ENCODE results near the gene GDF11.

The GDF11 gene

GRCh38 chr12:55715169-55715764, 27.7 kb upstream of the GDF11 start:
- H3K4me3 ChIP-seq (ENCODE audit: low read depth, low read length), result peak overlapping the region; percentile 63
- TF ChIP-seq, protein P1, sequence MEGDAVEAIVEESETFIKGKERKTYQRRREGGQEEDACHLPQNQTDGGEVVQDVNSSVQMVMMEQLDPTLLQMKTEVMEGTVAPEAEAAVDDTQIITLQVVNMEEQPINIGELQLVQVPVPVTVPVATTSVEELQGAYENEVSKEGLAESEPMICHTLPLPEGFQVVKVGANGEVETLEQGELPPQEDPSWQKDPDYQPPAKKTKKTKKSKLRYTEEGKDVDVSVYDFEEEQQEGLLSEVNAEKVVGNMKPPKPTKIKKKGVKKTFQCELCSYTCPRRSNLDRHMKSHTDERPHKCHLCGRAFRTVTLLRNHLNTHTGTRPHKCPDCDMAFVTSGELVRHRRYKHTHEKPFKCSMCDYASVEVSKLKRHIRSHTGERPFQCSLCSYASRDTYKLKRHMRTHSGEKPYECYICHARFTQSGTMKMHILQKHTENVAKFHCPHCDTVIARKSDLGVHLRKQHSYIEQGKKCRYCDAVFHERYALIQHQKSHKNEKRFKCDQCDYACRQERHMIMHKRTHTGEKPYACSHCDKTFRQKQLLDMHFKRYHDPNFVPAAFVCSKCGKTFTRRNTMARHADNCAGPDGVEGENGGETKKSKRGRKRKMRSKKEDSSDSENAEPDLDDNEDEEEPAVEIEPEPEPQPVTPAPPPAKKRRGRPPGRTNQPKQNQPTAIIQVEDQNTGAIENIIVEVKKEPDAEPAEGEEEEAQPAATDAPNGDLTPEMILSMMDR (IDR thresholded peaks at IDR 0.05; ENCODE audit: low read depth, low read length), result no peak
- DNase-seq (ENCODE audit: low read depth, low spot score), result no peak
- in situ Hi-C loops (cut with HindIII; ENCODE audit: low sequenced_read_pairs), result no loop called here

- peak within 1 kb of the TSS; percentile 63 for H3K4me3 ChIP-seq (ENCODE audit: low read depth, low read length)
- TF ChIP-seq, protein P1 (IDR thresholded peaks at IDR 0.05; ENCODE audit: low read depth, low read length), result no peak
- in situ Hi-C loops (cut with HindIII; ENCODE audit: low sequenced_read_pairs), result no loop called here
- peak; percentile 96 for DNase-seq (ENCODE audit: low read depth, low spot score)
Measured at GRCh38 chr12:55715833-55716581, 26.9 kb upstream of the GDF11 start, which contains the start of gene BLOC1S1. BLOC1S1 (plus strand) TSS chr12:55716046; CDS start chr12:55716052, 6 bp downstream.

DNA sequence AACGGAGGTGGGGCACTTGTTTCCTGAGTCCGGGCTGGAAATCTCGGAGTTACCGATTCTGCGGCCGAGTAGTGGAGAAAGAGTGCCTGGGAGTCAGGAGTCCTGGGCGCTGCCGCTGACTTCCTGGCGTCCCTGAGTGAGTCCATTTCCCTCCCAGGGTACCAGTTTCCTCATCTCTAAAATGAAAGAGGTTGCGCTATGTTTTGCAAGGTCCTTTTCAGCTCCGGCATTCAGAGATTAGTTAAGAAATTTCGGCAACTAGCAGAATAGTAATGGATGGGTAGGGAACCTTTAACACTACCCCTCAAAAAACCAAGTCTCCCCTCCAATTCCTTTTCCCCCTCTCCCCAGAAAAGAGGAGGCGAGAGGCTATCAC, 26.4 kb upstream of the GDF11 start:
- TF ChIP-seq, protein P1 (IDR thresholded peaks at IDR 0.05; ENCODE audit: low read depth, low read length), result no peak
- H3K4me3 ChIP-seq (ENCODE audit: low read depth, low read length), result peak overlapping the region; percentile 63
- in situ Hi-C loops (cut with HindIII; ENCODE audit: low sequenced_read_pairs), result no loop called here
- no peak for DNase-seq (ENCODE audit: low read depth, low spot score)

- peak; percentile 74 for DNase-seq (ENCODE audit: low read depth, low spot score)
- in situ Hi-C loops (cut with HindIII; ENCODE audit: low sequenced_read_pairs), result no loop called here
- TF ChIP-seq, protein P1 (IDR thresholded peaks at IDR 0.05; ENCODE audit: low read depth, low read length), result no peak
- peak overlapping the region; percentile 63 for H3K4me3 ChIP-seq (ENCODE audit: low read depth, low read length)
Measured at GRCh38 chr12:55717011-55718007, 25.6 kb upstream of the GDF11 start.

DNA sequence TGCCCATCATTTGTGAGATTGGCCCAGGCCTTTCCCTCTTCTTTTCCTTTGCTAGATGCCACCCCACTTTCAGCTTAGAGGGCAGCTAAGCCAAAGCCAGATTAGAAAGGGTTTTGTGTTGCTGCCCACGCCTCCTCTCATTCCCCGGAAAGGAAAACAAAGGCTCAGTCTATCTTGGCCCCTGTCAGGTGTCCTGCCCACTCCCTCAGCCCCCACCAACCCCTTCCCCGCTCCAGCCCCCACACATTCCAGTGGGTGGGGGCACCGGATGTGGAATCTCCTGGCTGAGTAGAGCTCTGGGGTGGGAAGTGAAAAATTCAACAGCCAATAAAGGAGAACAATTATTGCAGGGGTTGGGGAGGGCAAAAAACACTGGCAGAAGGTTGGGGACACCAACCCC, 24.9 kb upstream of the GDF11 start:
- TF ChIP-seq, protein P1 (IDR thresholded peaks at IDR 0.05; ENCODE audit: low read depth, low read length), result no peak
- DNase-seq (ENCODE audit: low read depth, low spot score), result no peak
- in situ Hi-C loops (cut with HindIII; ENCODE audit: low sequenced_read_pairs), result no loop called here
- no peak overlapping the region for H3K4me3 ChIP-seq (ENCODE audit: low read depth, low read length)

GRCh38 chr12:55718624-55719275, 24.2 kb upstream of the GDF11 start:
- in situ Hi-C loops (cut with HindIII; ENCODE audit: low sequenced_read_pairs), result no loop called here
- TF ChIP-seq, protein P1 (IDR thresholded peaks at IDR 0.05; ENCODE audit: low read depth, low read length), result no peak
- no peak overlapping the region for H3K4me3 ChIP-seq (ENCODE audit: low read depth, low read length)
- DNase-seq (ENCODE audit: low read depth, low spot score), result no peak

Measured in astrocyte of the spinal cord (primary cell).